Mesenchymal stem cell (in vitro differentiated cells and primary cell): ENCODE data around the gene SAMD9.
A peak's percentile ranks its signal among the peaks of the same experiment; 100 is the strongest.

ENCODE experiments used
- DNase-seq: peaks from one replicate; pipeline ENCODE4 v3.0.0-alpha.2; 2013
- H2AFZ ChIP-seq: one replicate; pipeline ENCODE4 v1.6.1; 2013; ENCODE audit warnings: low read depth, mild to moderate bottlenecking, control low read depth, inconsistent platforms, low read length, moderate library complexity
- H2AK5ac ChIP-seq: 2 replicates; pipeline ENCODE4 v1.6.1; 2013; ENCODE audit warnings: low read length, moderate library complexity, mild to moderate bottlenecking, inconsistent platforms; ENCODE audit not compliant: severe bottlenecking
- H2BK120ac ChIP-seq: one replicate; pipeline ENCODE4 v1.6.1; 2013; ENCODE audit warnings: low read depth, mild to moderate bottlenecking, inconsistent platforms, low read length, moderate library complexity
- H2BK12ac ChIP-seq, 2 experiments: one replicate each; pipeline ENCODE4 v1.6.1; 2013; ENCODE audit warnings: inconsistent platforms in 2 of 2, low read length in 2 of 2, mild to moderate bottlenecking in 2 of 2, moderate library complexity in 2 of 2, control low read depth in 1 of 2
- H2BK15ac ChIP-seq: one replicate; pipeline ENCODE4 v1.6.1; 2013; ENCODE audit warnings: mild to moderate bottlenecking, low read depth, inconsistent platforms; ENCODE audit not compliant: poor library complexity, severe bottlenecking
- H2BK5ac ChIP-seq: 2 replicates; pipeline ENCODE4 v1.6.1; 2013; ENCODE audit warnings: low read depth, mild to moderate bottlenecking, low read length, control low read depth, inconsistent platforms; ENCODE audit not compliant: poor library complexity, severe bottlenecking
- H3K14ac ChIP-seq, 2 experiments: one replicate each; pipeline ENCODE4 v1.6.1; 2013; ENCODE audit warnings: inconsistent platforms in 2 of 2, low read length in 2 of 2, control low read depth in 1 of 2, mild to moderate bottlenecking in 1 of 2, moderate library complexity in 1 of 2
- H3K18ac ChIP-seq, 2 experiments: one replicate each; pipeline ENCODE4 v1.6.1; 2013; ENCODE audit warnings: inconsistent platforms in 2 of 2, low read length in 2 of 2, control low read depth in 1 of 2, low read depth in 1 of 2, mild to moderate bottlenecking in 1 of 2
- H3K23ac ChIP-seq, 2 experiments: one replicate each; pipeline ENCODE4 v1.6.1; 2013; ENCODE audit warnings: inconsistent platforms in 2 of 2, low read length in 2 of 2, mild to moderate bottlenecking in 2 of 2, moderate library complexity in 2 of 2, control low read depth in 1 of 2
- H3K27ac ChIP-seq: 2 replicates; pipeline ENCODE4 v1.5.1; 2013; ENCODE audit warnings: mild to moderate bottlenecking, moderate library complexity, low read length, control low read depth, inconsistent platforms; ENCODE audit not compliant: poor library complexity, severe bottlenecking
- H3K27me3 ChIP-seq, 2 experiments: 2 replicates each; pipeline versions ENCODE4 v1.6.1 to v1.7.0; 2013; ENCODE audit warnings: low read length in 2 of 2, mild to moderate bottlenecking in 2 of 2, moderate library complexity in 2 of 2, control low read depth in 1 of 2, inconsistent platforms in 1 of 2; ENCODE audit not compliant: control insufficient read depth in 1 of 2, insufficient read depth in 1 of 2
- H3K36me3 ChIP-seq, 2 experiments: 2 replicates each; pipeline versions ENCODE4 v1.6.1 to v1.7.0; 2013; ENCODE audit warnings: low read length in 2 of 2, control low read depth in 1 of 2, inconsistent platforms in 1 of 2, low read depth in 1 of 2, mild to moderate bottlenecking in 1 of 2; ENCODE audit not compliant: insufficient read depth in 2 of 2, control insufficient read depth in 1 of 2
- H3K4ac ChIP-seq, 2 experiments: one replicate each; pipeline ENCODE4 v1.6.1; 2013; ENCODE audit warnings: inconsistent platforms in 2 of 2, low read length in 2 of 2, mild to moderate bottlenecking in 2 of 2, moderate library complexity in 2 of 2, control low read depth in 1 of 2, low read depth in 1 of 2
- H3K4me1 ChIP-seq: 2 replicates; pipeline ENCODE4 v1.6.1; 2013; ENCODE audit warnings: low read depth, low read length, control low read depth; ENCODE audit not compliant: control insufficient read depth, insufficient read depth
- H3K4me2 ChIP-seq: 2 replicates; pipeline ENCODE4 v1.6.1; 2013; ENCODE audit warnings: low read length, mild to moderate bottlenecking, inconsistent platforms; ENCODE audit not compliant: poor library complexity, severe bottlenecking
- H3K4me3 ChIP-seq, 2 experiments: 2 replicates each; pipeline versions ENCODE4 v1.5.1 to v1.7.0; 2013; ENCODE audit warnings: low read length in 2 of 2, mild to moderate bottlenecking in 2 of 2, control low read depth in 1 of 2, low read depth in 1 of 2; ENCODE audit not compliant: insufficient read depth in 1 of 2
- H3K79me1 ChIP-seq: replicated peaks from 2 replicates; pipeline ENCODE4 v1.6.1; 2013; ENCODE audit warnings: mild to moderate bottlenecking, control low read depth, low read length, inconsistent platforms; ENCODE audit not compliant: poor library complexity, severe bottlenecking
- H3K9ac ChIP-seq: 2 replicates; pipeline ENCODE4 v1.7.0; 2013; ENCODE audit warnings: mild to moderate bottlenecking, low read length, moderate library complexity
- H3K9me3 ChIP-seq: 2 replicates; pipeline ENCODE4 v1.7.0; 2013; ENCODE audit warnings: mild to moderate bottlenecking, low read length; ENCODE audit not compliant: control insufficient read depth
- H4K8ac ChIP-seq: one replicate; pipeline ENCODE4 v1.6.1; 2013; ENCODE audit warnings: inconsistent platforms, mild to moderate bottlenecking, low read length, moderate library complexity
- H4K91ac ChIP-seq: one replicate; pipeline ENCODE4 v1.6.1; 2013; ENCODE audit warnings: mild to moderate bottlenecking, low read length, inconsistent platforms
- WGBS: methylation state at CpG from one replicate; pipeline ENCODE4 v1.1.7; 2013; ENCODE audit warnings: mixed read lengths; 5-methylcytosine and 5-hydroxymethylcytosine counted together

The SAMD9 gene

GRCh38 chr7:93148727-93149126 is 30.9 kb upstream of the SAMD9 start:
- H3K36me3 ChIP-seq, result peaks cover 3 to 22% of the 10 kb centered on the region in 2 experiments
- H3K79me1 ChIP-seq, result peaks cover 2% of the 10 kb centered on the region
- H3K18ac ChIP-seq, result no peak overlapping the region
- H3K4me3 ChIP-seq, result peak overlapping the region in 1 of 2 experiments; percentile 90
- no peak overlapping the region for H3K4me2 ChIP-seq
- no peaks in the 10 kb centered on the region for H3K4me1 ChIP-seq
- no peak overlapping the region for H3K27ac ChIP-seq
- no peak overlapping the region for H2BK120ac ChIP-seq
- H2BK15ac ChIP-seq, result no peak overlapping the region
- H2BK5ac ChIP-seq, result no peak overlapping the region
- H3K9ac ChIP-seq, result peak overlapping the region; percentile 96
- H2AFZ ChIP-seq, result no peak overlapping the region
- H3K27me3 ChIP-seq, result peaks cover 0 to 5% of the 10 kb centered on the region in 2 experiments
- no peak overlapping the region for H4K8ac ChIP-seq
- H2BK12ac ChIP-seq, result no peak overlapping the region
- H3K4ac ChIP-seq, result no peak overlapping the region
- 82% methylated on average over 3 of the region's 3 CpGs for WGBS
- no peak overlapping the region for H3K14ac ChIP-seq
- H4K91ac ChIP-seq, result no peak overlapping the region
- H3K9me3 ChIP-seq, result no peaks in the 10 kb centered on the region
- no peak for DNase-seq
- no peak overlapping the region for H3K23ac ChIP-seq
- H2AK5ac ChIP-seq, result no peak overlapping the region

- 82% methylated on average over 2 of the region's 2 CpGs for WGBS
- Histone ChIP-seq H3K9ac (peak within 1 kb of the TSS; percentile 96), H3K14ac (no peak within 1 kb of the TSS)
Observed at GRCh38 chr7:93148144-93148543, 30.4 kb upstream of the SAMD9 start, which contains the start of gene SAMD9L. SAMD9L (minus strand) TSS chr7:93148385; CDS start chr7:93135971, 12,414 bp downstream.

GRCh38 chr7:93147363-93147762 is 29.6 kb upstream of the SAMD9 start:
- H3K14ac ChIP-seq, result no peak overlapping the region
- H3K18ac ChIP-seq, result no peak overlapping the region
- H3K4ac ChIP-seq, result no peak overlapping the region
- peak overlapping the region in 1 of 2 experiments; percentile 90 for H3K4me3 ChIP-seq
- 57% methylated on average over 2 of the region's 3 CpGs for WGBS
- H3K27ac ChIP-seq, result no peak overlapping the region
- H2BK120ac ChIP-seq, result no peak overlapping the region
- no peak overlapping the region for H4K8ac ChIP-seq
- peak overlapping the region; percentile 5 for H3K4me2 ChIP-seq
- H2BK5ac ChIP-seq, result no peak overlapping the region
- peaks cover 2% of the 10 kb centered on the region for H3K79me1 ChIP-seq
- H3K27me3 ChIP-seq, result peaks cover 0 to 5% of the 10 kb centered on the region in 2 experiments
- H3K23ac ChIP-seq, result no peak overlapping the region
- no peak overlapping the region for H2AK5ac ChIP-seq
- peak; percentile 57 for DNase-seq
- H2AFZ ChIP-seq, result no peak overlapping the region
- no peak overlapping the region for H4K91ac ChIP-seq
- H2BK12ac ChIP-seq, result no peak overlapping the region
- H3K36me3 ChIP-seq, result peaks cover 3 to 36% of the 10 kb centered on the region in 2 experiments
- peak overlapping the region; percentile 96 for H3K9ac ChIP-seq
- no peaks in the 10 kb centered on the region for H3K4me1 ChIP-seq
- H3K9me3 ChIP-seq, result no peaks in the 10 kb centered on the region
- H2BK15ac ChIP-seq, result no peak overlapping the region

More at GRCh38 chr7:93148144-93148543, 30.4 kb upstream of the SAMD9 start, which contains the start of gene SAMD9L:
- Histone ChIP-seq H4K8ac (no peak within 1 kb of the TSS), H3K79me1 (peaks cover 2% of the 10 kb centered on the region), H2BK5ac (no peak within 1 kb of the TSS), H2AK5ac (no peak within 1 kb of the TSS), H3K4me2 (peak within 1 kb of the TSS; percentile 35), H2BK120ac (no peak within 1 kb of the TSS), H3K27ac (no peak within 1 kb of the TSS), H3K36me3 (peaks cover 3 to 28% of the 10 kb centered on the region in 2 experiments), H3K4me1 (no peaks in the 10 kb centered on the region), H3K4ac (no peak within 1 kb of the TSS), H4K91ac (no peak within 1 kb of the TSS), H3K23ac (no peak within 1 kb of the TSS), H2BK12ac (no peak within 1 kb of the TSS), H3K27me3 (peaks cover 0 to 5% of the 10 kb centered on the region in 2 experiments), H2BK15ac (no peak within 1 kb of the TSS), H3K18ac (no peak within 1 kb of the TSS), H3K4me3 (peak within 1 kb of the TSS in 1 of 2 experiments; percentile 90), H3K9me3 (no peaks in the 10 kb centered on the region), H2AFZ (no peak within 1 kb of the TSS)
- DNase-seq, result peak; percentile 30

GRCh38 chr7:93146472-93147141 is 28.8 kb upstream of the SAMD9 start:
- Histone ChIP-seq H3K27me3 (peaks cover 0 to 5% of the 10 kb centered on the region in 2 experiments), H3K4ac (no peak overlapping the region), H2BK120ac (no peak overlapping the region), H2AFZ (no peak overlapping the region), H2BK5ac (no peak overlapping the region), H3K4me3 (peak overlapping the region in 1 of 2 experiments; percentile 90), H3K27ac (no peak overlapping the region), H2BK12ac (no peak overlapping the region), H3K14ac (no peak overlapping the region), H3K4me1 (no peaks in the 10 kb centered on the region), H3K9me3 (no peaks in the 10 kb centered on the region), H4K91ac (no peak overlapping the region), H3K18ac (no peak overlapping the region), H2BK15ac (no peak overlapping the region), H4K8ac (no peak overlapping the region), H2AK5ac (no peak overlapping the region), H3K4me2 (no peak overlapping the region), H3K9ac (peak overlapping the region; percentile 96), H3K36me3 (peaks cover 3 to 43% of the 10 kb centered on the region in 2 experiments), H3K79me1 (peaks cover 2% of the 10 kb centered on the region), H3K23ac (no peak overlapping the region)
- no peak for DNase-seq
- WGBS, result 89% methylated on average over 4 of the region's 5 CpGs
